GM18868 (cell line): ENCODE results near the gene TAS1R1.

Experiments used
- ATAC-seq: cut with Tn5 transposase; IDR thresholded peaks from one replicate; pipeline ENCODE4 v1.9.1; 2021; ENCODE audit warnings: mild to moderate bottlenecking, moderate library complexity; ENCODE audit not compliant: unreplicated experiment

The TAS1R1 gene

GRCh38 chr1:6554907-6555778 is at the start of gene TAS1R1:
TSS of gene TAS1R1 (plus strand) at chr1:6555307. CDS start at chr1:6555374, 67 bp downstream.
- no peak for ATAC-seq

GRCh38 chr1:6505367-6506209 is 49.5 kb upstream of the TAS1R1 start:
- ATAC-seq = no peak

- ATAC-seq = no peak
Measured at GRCh38 chr1:6506210-6507036, 48.7 kb upstream of the TAS1R1 start.

- ATAC-seq = no peak
Measured at GRCh38 chr1:6507037-6507428, 48.1 kb upstream of the TAS1R1 start.

GRCh38 chr1:6507461-6507911 is 47.6 kb upstream of the TAS1R1 start:
- ATAC-seq = no peak

- no peak for ATAC-seq
Measured at GRCh38 chr1:6508154-6508815, 46.8 kb upstream of the TAS1R1 start.

GRCh38 chr1:6508816-6509189 is 46.3 kb upstream of the TAS1R1 start:
- no peak for ATAC-seq

GRCh38 chr1:6509220-6509918 is 45.7 kb upstream of the TAS1R1 start:
- no peak for ATAC-seq

GRCh38 chr1:6509919-6510291 is 45.2 kb upstream of the TAS1R1 start:
- ATAC-seq = no peak

GRCh38 chr1:6510493-6510892 is 44.6 kb upstream of the TAS1R1 start:
- ATAC-seq = no peak

- no peak for ATAC-seq
Measured at GRCh38 chr1:6511056-6511455, 44.1 kb upstream of the TAS1R1 start.

- no peak for ATAC-seq
Measured at GRCh38 chr1:6511561-6512244, 43.4 kb upstream of the TAS1R1 start.

- no peak for ATAC-seq
Measured at GRCh38 chr1:6512245-6512907, 42.7 kb upstream of the TAS1R1 start.

GRCh38 chr1:6512908-6513280 is 42.2 kb upstream of the TAS1R1 start:
- no peak for ATAC-seq

GRCh38 chr1:6513320-6513801 is 41.7 kb upstream of the TAS1R1 start:
- no peak for ATAC-seq

GRCh38 chr1:6515771-6516170 is 39.3 kb upstream of the TAS1R1 start:
- ATAC-seq = no peak

GRCh38 chr1:6517435-6517851 is 37.7 kb upstream of the TAS1R1 start:
- no peak for ATAC-seq

GRCh38 chr1:6519491-6519934 is 35.6 kb upstream of the TAS1R1 start:
- ATAC-seq = no peak
